Heart right ventricle (tissue), 16 donors: ENCODE results near the gene DNAJC30. TPM values are rescaled to one million over a fixed set of nuclear protein-coding genes. Genes with fewer than 3 reads are reported as not detected.
"Not testable (repeated sequence)": the region's sequence is repeated elsewhere in the genome, so short reads cannot be mapped to it uniquely, and the experiment has no call there.

ENCODE experiments used
- ATAC-seq, 8 donors: fragments of 200-7000 bp; cut with Tn5 transposase; one replicate each; pipeline ENCODE4 v1.9.1; 2020; ENCODE audit warnings: mild to moderate bottlenecking in 8 of 8, moderate library complexity in 8 of 8, moderate number of reproducible peaks in 1 of 8
- DNase-seq, 2 donors: peaks; one replicate each; pipeline ENCODE4 v3.0.0-alpha.2; 2020
- H3K27ac ChIP-seq, 10 donors: fragments of 200-600 bp; sonication (generic) in 2 of 10; one replicate each; pipeline versions ENCODE4 v1.5.0 to v1.8.0; 2020 to 2022; ENCODE audit warnings: mild to moderate bottlenecking in 3 of 10
- H3K27me3 ChIP-seq, 7 donors: fragments of 200-600 bp; one replicate each; pipeline ENCODE4 v1.8.0; 2021 to 2022; ENCODE audit warnings: mild to moderate bottlenecking in 2 of 7
- H3K36me3 ChIP-seq, 9 donors: fragments of 200-600 bp; sonication (generic) in 1 of 9; one replicate each; pipeline versions ENCODE4 v1.5.0 to v1.8.0; 2020 to 2022; ENCODE audit warnings: mild to moderate bottlenecking in 2 of 9
- H3K4me1 ChIP-seq, 9 donors: fragments of 200-600 bp; sonication (generic) in 1 of 9; one replicate each; pipeline versions ENCODE4 v1.5.0 to v1.8.0; 2020 to 2022; ENCODE audit warnings: mild to moderate bottlenecking in 4 of 9
- H3K4me3 ChIP-seq, 10 donors: fragments of 200-600 bp; sonication (generic) in 2 of 10; one replicate each; pipeline versions ENCODE4 v1.5.0 to v1.8.0; 2020 to 2022; ENCODE audit warnings: mild to moderate bottlenecking in 7 of 10, moderate library complexity in 2 of 10
- H3K9me3 ChIP-seq, 11 donors: fragments of 200-600 bp in 10 of 11; sonication (generic) in 2 of 11; one replicate each; pipeline versions ENCODE4 v1.5.0 to v1.8.0; 2013 to 2022; ENCODE audit warnings: mild to moderate bottlenecking in 2 of 11, control low read depth in 1 of 11, moderate library complexity in 1 of 11
- CTCF ChIP-seq, 9 donors: fragments of 200-600 bp; sonication (generic) in 2 of 9; IDR thresholded peaks; one replicate each; pipeline versions ENCODE4 v1.5.0 to v1.8.0; 2021 to 2022; ENCODE audit warnings: antibody characterized with exemption in 9 of 9, mild to moderate bottlenecking in 5 of 9, moderate library complexity in 1 of 9
- WGBS, 2 donors: extraction: QIAGEN DNeasy Blood & Tissue Kit; methylation state at CpG; one replicate each; pipeline ENCODE4 v1.1.7; 2013; ENCODE audit warnings: inconsistent platforms in 1 of 2; 5-methylcytosine and 5-hydroxymethylcytosine counted together
- intact Hi-C, 10 donors: fragments of 100-400 bp; cut with DNase I; formaldehyde crosslinking; loops; one replicate each; pipeline versions ENCODE4 v1.11.1 to v1.14.2; 2022
- polyA plus RNA-seq, 2 donors: library from polyadenylated mRNA; stranded (reverse); fragments of 200-250 nt; gene quantifications; one replicate each; pipeline ENCODE4 v1.2.3, GENCODE V29; 2013
- total RNA-seq, 10 donors: library from RNA; stranded (reverse); fragmentation: NEBNext Ultra II Directional in 3 of 10; extraction: Animal tissue kit (Norgen Biotek cat#: 25700) in 3 of 10; gene quantifications; one replicate each; pipeline versions ENCODE4 v1.2.1 to v1.2.4, GENCODE V29; 2021 to 2023
- donor health status: Arrhythmogenic right ventricular cardiomyopathy.
- donor health status: ischemic (EF 13 %, LVEDD 7.1; RV severe dilation, severe dysfunction).
- donor health status: healthy with polysubstance abuse.
- donor health status: DM: no; HTN: yes; CAD: no.
- donor health status: DM: no; HTN: no; CAD: no.
- donor health status: ischemic (EF 25% LVEDD 6.9; RV normal size, moderate dysfunction).
- donor health status: ischemic (EF 25% LVEDD 5.7; RV mildly dilated, moderate dysfunction).
- donor health status: healthy.
- donor health status: DM: yes; HTN: yes; CAD: no.
- donor health status: Ischemic cardiomyopathy.
- donor health status: ischemic (EF 35%, LVEDD 5.7; RV mildly dilated, moderate dysfunction).
- donor health status: nonischemic (EF 11% LVEDD 7.7; RV severe dilation, severe dysfunction).
- donor health status: DM: yes; HTN: yes; CAD: no.
- donor health status: PGD.
- donor health status: ischemic (EF 29% LVEDD 5.4; RV normal size, mild dysfunction).
- donor health status: nonischemic (EF 23%, LVEDD 6.1; RV moderate dilation, normal function).

Gene DNAJC30
- total and polyA plus RNA-seq, 12 donors, result 9.1 to 20.8 (median 15.4) TPM

DNA sequence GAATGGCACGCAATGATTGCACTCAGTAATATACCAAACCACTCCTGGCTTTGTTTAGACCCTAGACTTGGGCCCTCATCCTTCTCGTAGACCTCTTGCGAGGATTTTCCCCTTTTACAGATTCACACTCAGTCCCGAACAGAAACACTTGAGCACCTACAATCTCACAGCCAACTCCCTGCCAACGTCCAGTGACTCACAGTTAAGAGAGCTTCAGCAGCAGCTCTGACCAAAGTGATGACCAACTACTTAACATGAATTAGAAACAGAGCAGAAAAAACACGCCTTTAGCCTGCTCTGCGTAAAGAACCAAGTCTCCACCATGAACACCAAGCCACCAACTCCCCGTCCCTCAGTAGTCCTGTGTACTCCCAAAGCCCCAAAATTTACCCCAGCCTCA, 2.2 kb downstream of the DNAJC30 start:
- Histone ChIP-seq H3K4me3 (peak overlapping the region in 5 of 10 donors; percentile 85 to 99 (median 96)), H3K36me3 (peaks cover 0 to 21% (median 5%) of the 10 kb centered on the region in 9 donors), H3K27me3 (no peaks in the 10 kb centered on the region), H3K4me1 (peaks cover 10 to 55% (median 33%) of the 10 kb centered on the region in 9 donors), H3K27ac (peak overlapping the region in 1 of 10 donors; percentile 44), H3K9me3 (no peaks in the 10 kb centered on the region)
- no peak for TF ChIP-seq CTCF (IDR thresholded peaks at IDR 0.05)
- intact Hi-C loops, result loop anchor here in 2 of 10 donors (10.0 kb wide), 2 partner anchors 54 to 106 kb away; partner anchors contain the start of genes ABHD11 (in 1 of the 2) and TBL2 (in 1 of the 2)
- WGBS, 2 donors, result 67 to 68% methylated on average over 8 of the region's 8 CpGs
- DNase-seq (no peak), ATAC-seq (peak in 1 of 8 donors; percentile 12)

DNA sequence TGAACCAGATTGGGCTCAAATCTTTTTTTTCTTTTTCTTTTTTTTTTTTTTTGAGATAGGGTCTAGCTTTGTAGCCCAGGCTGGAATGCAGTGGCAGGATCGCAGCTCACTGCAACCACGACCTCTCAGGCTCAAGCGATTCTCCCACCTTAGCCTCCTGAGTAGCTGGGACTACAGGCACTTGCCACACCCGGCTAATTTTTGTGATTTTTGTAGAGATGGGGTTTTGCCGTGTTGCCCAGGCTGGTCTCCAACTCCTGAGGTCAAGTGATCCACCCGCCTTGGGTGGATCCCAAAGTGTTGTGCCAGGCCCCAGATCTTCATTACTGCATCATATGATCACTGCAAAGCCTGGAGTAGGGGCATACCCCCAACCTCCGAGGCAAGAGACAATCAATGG, 2.8 kb downstream of the DNAJC30 start:
- 78% methylated on average over 7 of the region's 7 CpGs for WGBS, 2 donors
- Histone ChIP-seq H3K27ac (no peak overlapping the region), H3K4me1 (peaks cover 10 to 55% (median 33%) of the 10 kb centered on the region in 9 donors), H3K36me3 (peaks cover 0 to 21% (median 5%) of the 10 kb centered on the region in 9 donors), H3K9me3 (no peaks in the 10 kb centered on the region), H3K27me3 (no peaks in the 10 kb centered on the region), H3K4me3 (no peak overlapping the region)
- intact Hi-C loops, result loop anchor here in 2 of 10 donors (10.0 kb wide), 2 partner anchors 54 to 106 kb away; partner anchors contain the start of genes ABHD11 (in 1 of the 2) and TBL2 (in 1 of the 2)
- no peak for TF ChIP-seq CTCF (IDR thresholded peaks at IDR 0.05)
- no peak for DNase-seq
- ATAC-seq, result no peak

- no peak overlapping the region for H3K4me3 ChIP-seq
- no peak for TF ChIP-seq CTCF (IDR thresholded peaks at IDR 0.05)
- H3K4me1 ChIP-seq, result peaks cover 10 to 53% (median 33%) of the 10 kb centered on the region in 9 donors
- H3K36me3 ChIP-seq, result peaks cover 0 to 21% (median 5%) of the 10 kb centered on the region in 9 donors
- peak overlapping the region in 2 of 10 donors; percentile 4 to 26 for H3K27ac ChIP-seq
- WGBS, 2 donors, result 92 to 93% methylated on average over 2 of the region's 2 CpGs
- no peaks in the 10 kb centered on the region for H3K9me3 ChIP-seq
- ATAC-seq, result no peak
- intact Hi-C loops, result loop anchor here in 2 of 10 donors (10.0 kb wide), 2 partner anchors 55 to 105 kb away; partner anchors contain the start of genes ABHD11 (in 1 of the 2) and TBL2 (in 1 of the 2)
- no peaks in the 10 kb centered on the region for H3K27me3 ChIP-seq
- DNase-seq, result no peak
Observed at GRCh38 chr7:73679709-73680108, 3.5 kb downstream of the DNAJC30 start.

DNA sequence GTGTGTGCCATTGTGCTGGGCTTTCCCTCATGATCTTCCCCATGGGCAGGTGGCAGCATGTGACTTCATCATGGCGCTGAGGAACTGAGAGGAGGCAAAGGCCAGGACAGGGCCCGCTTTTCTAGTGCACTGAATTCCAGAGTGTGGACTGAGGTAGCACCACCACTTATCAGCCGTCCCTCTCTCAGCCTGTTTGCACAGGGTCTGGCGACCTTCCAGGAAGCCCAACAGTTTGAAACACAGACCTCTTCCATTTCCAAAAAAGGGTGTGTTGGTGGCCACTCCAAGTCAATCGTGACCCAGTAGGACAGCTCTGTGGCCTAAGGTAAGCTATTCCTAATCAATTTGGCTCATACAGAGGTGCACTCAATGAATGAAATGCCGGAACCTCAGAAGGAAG, 4.4 kb downstream of the DNAJC30 start:
- peak in 1 of 2 donors; percentile 29 for DNase-seq
- Histone ChIP-seq H3K27ac (peak overlapping the region in 4 of 10 donors; percentile 4 to 26 (median 12)), H3K36me3 (peaks cover 0 to 21% (median 5%) of the 10 kb centered on the region in 9 donors), H3K4me3 (no peak overlapping the region), H3K4me1 (peaks cover 10 to 46% (median 28%) of the 10 kb centered on the region in 9 donors), H3K27me3 (no peaks in the 10 kb centered on the region), H3K9me3 (no peaks in the 10 kb centered on the region)
- TF ChIP-seq CTCF (IDR thresholded peaks at IDR 0.05), result no peak
- peak in 1 of 8 donors; percentile 9 for ATAC-seq
- 52 to 63% methylated on average over 6 of the region's 6 CpGs for WGBS, 2 donors
- intact Hi-C loops, result no loop called here

DNA sequence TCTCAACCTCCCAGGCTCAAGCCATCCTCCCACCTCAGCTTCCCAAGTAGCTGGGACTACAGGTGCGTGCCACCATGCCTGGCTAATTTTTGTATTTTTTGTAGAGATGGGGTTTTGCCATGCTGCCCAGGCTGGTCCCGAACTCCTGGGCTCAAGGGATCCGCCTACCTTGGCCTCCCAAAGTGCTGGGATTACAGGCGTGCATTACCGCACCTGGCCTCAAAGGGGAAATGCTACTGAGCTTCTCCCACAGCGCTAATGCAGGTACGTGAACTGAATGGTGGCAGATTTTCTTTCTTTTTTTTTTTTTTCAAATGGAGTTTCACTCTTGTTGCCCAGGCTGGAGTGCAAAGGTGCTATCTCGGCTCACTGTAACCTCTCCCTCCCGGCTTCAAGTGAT, 7.2 kb downstream of the DNAJC30 start:
- 81 to 91% methylated on average over 9 of the region's 9 CpGs for WGBS, 2 donors
- H3K4me3 ChIP-seq, DNase-seq, H3K27me3 ChIP-seq, intact Hi-C loops, H3K9me3 ChIP-seq, ATAC-seq, H3K27ac ChIP-seq: not testable (repeated sequence)
- Histone ChIP-seq H3K36me3 (peaks cover 0 to 21% (median 5%) of the 10 kb centered on the region in 9 donors), H3K4me1 (peaks cover 1 to 27% (median 9%) of the 10 kb centered on the region in 9 donors)
